Cerebellar nuclear complex (tissue), 1 donor: ENCODE data around the gene CLEC5A.
"Not testable (repeated sequence)": the region's sequence is repeated elsewhere in the genome, so short reads cannot be mapped to it uniquely, and the experiment has no call there.

Source experiments
- DNase-seq, 2 experiments: peaks; one replicate each; lab custom pipeline; 2025; lab: John Stamatoyannopoulos, UW

The CLEC5A gene

DNA sequence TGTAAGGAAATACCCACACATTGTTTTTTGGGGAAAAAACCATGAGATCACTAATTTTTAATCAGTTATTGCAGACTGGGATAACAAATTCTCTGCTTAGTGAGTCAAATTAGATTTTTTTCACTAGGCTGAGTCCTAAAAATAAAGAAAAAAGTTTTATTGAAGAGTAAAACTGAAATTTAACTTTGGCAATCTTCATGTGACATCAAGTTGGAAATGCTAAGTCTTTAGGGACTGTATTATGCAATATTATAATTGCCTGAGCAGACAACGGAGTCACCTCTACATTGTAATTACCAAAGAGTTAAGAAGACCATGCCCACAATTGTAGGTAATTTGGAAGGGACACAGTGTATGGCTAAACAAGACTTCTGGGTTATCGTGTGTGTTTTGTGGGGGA, 2.2 kb upstream of the CLEC5A start:
- no peak for DNase-seq

DNA sequence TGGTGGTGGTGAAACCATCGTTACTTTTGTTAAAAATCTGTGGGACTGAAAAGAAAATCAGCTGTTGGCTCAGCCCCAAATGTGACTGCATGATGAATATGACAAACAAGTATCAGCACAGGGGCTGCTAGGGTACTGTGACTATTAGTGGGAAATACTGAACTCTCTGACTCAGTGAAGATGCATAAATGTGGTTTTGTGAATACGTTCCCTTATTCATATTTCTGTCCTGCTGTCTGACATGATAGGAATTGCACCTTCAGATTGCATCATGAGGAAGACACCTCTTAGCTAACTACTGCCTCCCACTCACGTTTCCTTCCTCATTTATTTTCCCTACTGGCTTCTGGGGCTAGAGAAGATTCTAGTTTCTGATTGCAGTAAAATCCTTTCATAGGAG, 1.4 kb downstream of the CLEC5A start:
- DNase-seq, result no peak

DNA sequence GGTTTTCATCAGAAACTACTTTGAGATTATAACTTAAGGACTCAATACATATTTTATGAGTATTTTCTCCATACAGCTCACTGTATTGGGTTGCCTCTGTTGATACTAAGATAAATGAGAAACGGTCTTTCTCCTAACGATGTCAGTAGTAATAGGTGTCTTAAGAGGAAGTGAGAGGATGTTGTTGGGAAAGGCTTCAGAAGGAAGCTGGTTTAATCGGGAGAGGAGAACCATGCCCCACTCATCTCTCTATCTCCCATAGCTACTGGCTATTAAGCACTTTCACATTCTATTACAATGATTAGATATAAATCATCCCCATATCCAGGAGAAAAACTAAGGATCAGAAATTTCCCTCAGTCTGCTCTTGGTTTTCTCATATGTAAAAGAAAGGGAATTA, 2.0 kb downstream of the CLEC5A start:
- DNase-seq, result no peak

DNA sequence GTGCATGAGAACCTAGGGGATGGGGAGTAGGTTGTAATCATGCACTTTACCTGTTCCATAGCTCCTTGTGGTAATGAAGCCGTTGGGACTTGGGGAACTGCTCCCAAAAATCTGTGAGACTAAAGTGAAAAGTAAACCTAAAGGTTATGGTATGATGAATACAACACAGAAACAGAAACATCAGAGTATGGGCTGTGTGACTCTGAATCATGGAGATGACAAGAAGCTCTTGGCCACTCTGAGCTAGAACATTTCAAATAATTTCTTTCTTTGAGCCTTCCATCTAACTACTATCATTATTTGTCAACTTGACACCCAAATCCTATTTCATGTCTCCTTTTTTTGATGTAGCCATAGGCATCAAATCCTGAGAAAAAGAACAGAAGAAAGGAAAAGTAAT, 2.9 kb downstream of the CLEC5A start:
- no peak for DNase-seq

DNA sequence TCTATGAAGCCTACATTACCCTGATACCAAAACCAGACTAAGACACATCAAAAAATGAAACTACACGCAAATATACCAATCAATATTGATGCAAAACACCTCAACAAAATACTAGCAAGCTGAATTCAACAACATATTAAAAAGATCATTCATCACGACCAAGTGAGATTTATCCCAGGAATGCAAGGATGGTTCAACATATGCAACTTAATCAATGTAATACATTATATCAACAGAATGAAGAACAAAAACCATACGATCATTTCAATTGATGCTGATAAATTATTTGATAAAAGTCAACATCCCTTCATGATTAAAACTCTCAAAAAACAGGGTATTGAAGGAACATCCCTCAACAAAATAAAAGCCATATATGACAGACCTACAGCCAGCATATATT, 5.7 kb downstream of the CLEC5A start:
- DNase-seq, result no peak

DNA sequence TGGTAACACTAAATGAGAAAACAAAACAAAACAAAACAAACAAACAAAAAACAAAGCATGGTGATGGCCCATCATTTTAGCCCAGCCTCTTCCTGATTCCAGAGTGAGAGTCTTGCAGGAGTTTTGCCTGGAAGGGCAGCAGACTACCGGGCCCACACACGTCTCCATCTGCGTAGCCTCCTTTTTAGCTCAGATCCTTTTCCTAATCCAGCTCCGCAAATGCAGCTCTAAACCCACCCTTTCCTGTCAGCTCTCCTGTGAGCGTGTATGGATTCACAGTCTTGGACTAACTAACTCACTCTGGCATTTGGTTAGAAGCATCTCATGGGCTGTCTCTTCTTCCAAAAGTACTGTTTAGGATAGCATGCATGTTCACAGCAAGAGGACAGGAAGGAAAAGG, 16.6 kb downstream of the CLEC5A start:
- no peak for DNase-seq

DNA sequence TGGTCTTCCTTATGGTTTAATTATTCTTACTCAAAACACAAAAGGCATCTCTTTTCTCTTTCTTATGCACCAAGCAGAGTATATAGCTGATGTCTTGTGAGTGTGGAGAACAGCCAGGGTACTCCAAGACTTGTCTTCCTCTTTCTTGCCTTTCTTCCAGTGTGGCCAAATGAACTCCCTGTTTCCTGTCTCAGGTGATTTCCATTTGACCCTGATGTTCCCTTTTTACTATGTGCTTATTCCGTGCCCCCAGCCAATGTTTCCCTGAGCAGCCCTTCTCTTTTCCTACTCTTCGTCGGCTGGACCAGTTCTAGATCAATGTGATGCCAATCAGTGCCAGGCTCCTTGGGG, 18.0 kb downstream of the CLEC5A start:
- no peak for DNase-seq

DNA sequence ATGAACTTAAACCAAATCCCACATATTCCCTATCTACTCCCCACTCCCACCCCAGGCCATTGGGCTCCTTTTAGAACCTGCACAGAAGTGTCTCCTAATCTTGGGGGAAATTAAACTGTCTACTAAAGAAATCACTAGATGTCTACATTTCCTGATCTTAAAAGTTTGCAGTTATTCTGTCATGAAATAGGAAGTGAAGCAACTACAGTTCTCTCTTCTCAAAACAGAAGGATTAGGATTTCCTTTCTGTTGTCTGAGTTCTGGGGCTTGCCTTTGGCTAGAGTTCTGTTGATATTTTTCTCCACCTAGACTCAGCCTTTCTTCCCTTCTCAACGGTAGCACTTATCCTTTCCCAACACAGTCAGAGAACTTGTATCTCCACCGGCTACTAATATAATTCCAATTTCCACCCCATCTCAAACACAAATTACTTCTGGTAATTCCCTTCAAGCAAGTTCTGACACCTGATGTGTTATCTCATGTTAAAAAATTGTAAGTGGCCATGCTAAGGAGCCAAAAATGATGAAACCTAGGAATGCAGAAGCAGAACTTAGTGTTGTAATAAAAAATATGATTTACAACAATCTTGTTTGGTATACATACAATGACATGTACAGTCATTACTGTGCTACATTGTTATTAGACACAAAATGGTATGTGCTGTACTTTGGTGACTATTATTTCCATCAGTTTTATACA, 18.5 kb downstream of the CLEC5A start:
- no peak for DNase-seq

DNA sequence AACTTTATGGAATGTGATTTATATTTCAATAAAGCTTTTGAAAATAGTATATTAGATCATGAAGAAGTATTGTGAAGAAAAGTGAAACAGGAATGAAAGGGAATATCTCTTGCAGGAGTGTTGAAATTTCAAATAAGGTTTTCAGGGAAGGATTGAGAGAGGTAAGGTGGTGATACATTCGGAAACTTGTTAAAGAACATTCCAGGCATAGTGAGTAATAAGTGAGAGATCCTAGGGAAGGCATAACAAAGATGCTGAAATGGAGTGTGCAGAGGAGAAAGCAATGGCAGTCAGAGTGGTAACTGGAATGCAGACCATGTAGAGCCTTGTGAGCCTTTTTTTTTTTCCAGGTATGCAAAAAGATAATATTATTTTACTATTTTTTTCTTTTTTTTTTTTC, 26.5 kb downstream of the CLEC5A start:
- no peak for DNase-seq

DNA sequence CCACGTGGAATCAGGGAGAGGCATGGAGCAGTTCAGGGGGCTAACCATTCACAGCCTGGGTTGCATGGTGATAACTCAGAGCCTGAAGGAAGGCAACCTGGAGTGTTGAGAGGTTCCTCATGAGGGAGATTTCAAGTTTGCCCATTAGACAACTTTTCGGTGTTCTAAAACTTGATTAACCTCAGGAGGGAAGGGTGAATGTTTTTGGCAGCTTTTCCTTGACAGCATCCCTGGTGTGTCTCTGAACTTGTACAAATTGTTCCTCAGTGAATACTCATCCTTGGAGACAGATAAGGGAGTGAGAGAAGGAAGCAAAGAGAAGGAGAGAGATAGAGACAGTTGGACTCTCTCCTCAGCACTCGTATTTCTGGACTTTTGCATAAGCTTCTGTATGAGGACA, 30.7 kb downstream of the CLEC5A start, which contains the start of gene OR9A4:
Gene OR9A4, plus strand, starts transcription at position 301 of the 400 bp plus-strand sequence. CDS start 2,477 bp downstream, outside the sequence.
- no peak for DNase-seq

DNA sequence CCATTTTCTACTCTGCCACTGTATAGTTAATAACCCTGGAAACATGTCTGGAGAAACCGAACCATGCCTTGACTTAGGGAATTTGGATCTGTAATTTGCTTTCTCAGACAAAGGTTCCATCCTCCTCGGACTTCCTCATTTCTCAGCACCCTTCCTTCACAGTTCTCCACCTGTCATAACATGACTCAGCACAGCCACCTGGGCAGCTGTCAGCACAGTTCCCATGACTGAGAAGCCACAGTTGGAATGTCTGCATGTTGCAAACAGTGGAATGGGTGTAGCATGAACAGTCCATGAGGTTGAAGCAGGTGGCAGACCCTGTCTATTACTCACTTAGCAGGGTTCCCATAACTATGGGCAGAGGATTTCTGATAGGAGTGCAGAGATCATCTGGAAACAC, 31.2 kb downstream of the CLEC5A start:
- DNase-seq, result no peak

DNA sequence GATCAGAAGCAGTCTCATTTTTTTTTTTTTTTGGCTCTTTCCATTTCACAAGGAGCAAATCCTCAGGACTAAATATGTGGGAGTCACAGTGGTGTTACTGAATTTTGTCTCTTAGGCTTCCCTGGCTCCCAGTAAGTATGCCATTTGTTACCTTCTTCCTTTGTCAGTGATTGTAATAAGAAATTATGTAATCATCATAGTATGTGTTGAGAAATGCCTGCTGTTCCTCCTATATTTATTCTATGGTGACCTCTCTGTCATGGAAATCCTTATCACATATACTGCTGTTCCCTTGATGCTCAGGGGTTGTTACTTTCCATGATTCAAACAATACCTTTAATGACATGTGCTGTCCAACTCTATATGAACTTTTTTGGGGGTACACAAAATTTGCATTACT, 35.4 kb downstream of the CLEC5A start:
- DNase-seq, result no peak

DNA sequence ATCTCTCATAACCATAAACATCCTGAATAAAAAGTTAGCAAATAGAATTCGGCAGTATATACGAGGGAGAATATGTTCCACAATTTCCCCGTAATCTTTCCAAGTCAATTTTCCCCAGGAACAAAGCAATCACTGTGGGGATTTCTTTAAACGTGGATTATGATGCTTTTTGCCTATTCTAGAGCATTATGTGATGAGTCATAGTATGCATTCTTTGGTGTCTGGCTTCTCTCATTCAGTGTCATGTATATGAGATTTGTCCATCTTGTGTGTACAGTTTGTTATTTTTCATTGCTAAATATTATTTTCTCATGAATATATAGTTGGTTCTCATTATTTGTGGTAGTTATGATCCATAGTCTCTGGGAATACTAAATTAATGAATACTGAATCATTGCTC, 40.5 kb downstream of the CLEC5A start:
- DNase-seq, result no peak

DNA sequence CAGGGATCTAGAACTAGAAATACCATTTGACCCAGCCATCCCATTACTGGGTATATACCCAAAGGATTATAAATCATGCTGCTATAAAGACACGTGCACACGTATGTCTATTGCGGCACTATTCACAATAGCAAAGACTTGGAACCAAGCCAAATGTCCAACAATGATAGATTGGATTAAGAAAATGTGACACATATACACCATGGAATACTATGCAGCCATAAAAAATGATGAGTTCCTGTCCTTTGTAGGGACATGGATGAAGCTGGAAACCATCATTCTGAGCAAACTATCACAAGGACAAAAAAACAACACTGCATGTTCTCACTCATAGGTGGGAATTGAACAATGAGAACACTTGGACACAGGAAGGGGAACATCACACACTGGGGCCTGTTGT, 47.4 kb downstream of the CLEC5A start:
- DNase-seq, result not testable (repeated sequence)

DNA sequence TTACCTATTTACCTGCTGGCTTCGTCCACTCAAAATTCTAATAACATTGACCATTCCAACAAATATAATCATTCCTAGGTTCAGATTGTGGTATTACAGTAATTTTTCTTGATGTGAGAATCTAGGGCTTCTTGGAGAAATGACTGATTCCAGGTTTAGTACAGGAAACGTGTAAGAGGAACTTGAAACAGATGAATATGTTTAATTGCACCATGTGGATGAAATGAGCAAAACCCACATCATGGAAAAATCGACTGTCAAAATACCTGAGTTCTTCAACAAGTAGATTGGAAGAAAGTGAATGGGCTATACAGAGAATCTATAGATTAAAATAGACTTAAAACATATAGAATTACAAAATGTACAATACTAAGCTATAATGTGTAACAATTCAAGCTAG, 55.4 kb downstream of the CLEC5A start:
- no peak for DNase-seq

DNA sequence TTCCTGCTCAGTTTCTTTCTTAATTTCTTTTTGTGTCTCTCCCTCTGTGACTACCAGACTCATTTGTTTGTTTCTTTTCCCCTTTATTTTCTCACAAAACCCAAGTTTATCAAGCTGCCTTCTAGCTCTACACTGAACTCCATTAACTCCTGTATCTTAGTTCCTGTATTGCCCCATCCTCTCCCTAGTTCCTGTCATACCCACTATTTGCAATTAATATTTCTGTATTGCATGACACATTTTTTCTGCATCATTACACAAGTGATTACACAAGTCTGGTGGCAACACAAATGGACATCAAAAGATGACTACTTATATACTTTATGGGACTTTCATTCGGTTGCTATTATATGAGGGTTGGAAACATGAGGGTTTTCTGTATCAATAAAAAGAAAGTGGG, 57.5 kb downstream of the CLEC5A start:
- no peak for DNase-seq

DNA sequence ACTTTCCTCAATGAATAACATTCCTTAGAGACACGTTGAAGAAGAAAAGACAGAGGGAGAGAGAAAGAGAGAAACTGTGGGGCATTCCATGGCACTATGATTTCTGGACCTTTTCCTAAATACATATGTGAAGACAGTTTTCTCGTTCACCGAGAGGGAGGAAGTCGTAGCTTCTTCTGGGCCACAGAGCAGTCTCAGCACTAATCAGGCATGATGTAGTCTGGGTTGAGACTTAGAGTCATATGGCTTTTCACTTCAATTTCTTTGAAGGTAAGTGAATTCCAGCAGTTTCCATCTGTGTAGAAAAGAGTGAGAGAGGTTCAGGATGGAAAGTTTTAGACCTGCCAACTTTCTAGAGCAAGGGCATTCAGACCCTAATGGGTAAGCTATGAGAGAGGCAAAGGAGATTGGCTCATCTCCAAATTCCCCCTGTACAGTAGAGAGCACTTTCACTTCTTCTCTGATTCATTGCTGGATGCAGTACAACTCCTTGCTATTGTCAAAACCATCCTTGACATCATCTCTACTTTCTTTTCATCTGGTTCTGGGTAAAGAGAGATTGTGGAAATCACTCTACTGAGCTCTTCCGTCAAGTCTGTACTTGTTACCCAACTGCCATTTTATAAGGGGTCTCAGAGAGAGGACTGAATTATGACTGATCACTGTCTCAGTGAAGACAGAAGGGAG, 62.1 kb downstream of the CLEC5A start:
- no peak for DNase-seq

DNA sequence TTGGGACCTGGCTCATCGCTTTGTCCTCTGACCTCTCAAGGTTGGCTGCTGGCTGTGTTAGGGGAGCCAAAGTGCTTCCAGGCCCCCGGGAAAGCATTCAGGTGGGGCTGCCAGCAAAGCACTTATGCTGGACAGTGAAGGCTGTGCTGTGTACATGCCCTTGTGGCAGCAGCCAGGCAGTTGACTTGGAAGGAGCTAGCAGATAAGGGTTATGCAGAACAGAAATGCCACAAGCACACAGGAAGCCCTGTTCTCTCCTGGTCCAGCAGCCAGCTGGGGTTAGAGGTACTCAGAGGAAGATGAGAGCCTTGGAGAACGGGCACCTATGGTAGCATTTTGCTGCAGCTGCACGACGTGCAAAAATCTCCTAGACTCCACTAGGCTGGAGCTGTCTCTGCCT, 65.8 kb downstream of the CLEC5A start:
- no peak for DNase-seq

DNA sequence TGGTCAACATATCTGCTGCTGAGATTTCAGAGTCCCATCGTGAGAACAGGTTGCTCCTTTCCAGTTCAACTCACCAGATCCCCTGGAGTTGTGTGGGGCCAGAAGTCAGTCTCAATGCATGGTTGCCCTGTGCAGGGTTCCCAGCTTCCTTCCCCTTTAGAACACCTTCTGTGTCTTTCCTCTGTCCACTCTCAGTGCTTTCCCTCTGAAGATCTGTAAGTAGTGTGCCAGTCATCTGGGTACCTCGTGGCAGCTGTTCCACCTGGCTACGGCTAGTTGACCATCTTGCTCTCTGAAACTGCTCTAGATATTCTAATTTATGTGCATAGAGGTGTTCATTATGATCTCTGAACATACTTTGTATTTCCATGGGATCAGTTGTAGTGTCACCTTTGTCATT, 69.4 kb downstream of the CLEC5A start:
- DNase-seq, result no peak
